Neural progenitor cell (in vitro differentiated cells): ENCODE data around the gene BPIFA1. TPM values are rescaled to one million over a fixed set of nuclear protein-coding genes. Genes with fewer than 3 reads are reported as not detected.

Experiments used
- DNase-seq: peaks from one replicate; pipeline ENCODE4 v3.0.0-alpha.2; 2016; ENCODE audit warnings: low spot score
- H2AFZ ChIP-seq: fragments of 200-600 bp; sonication (generic); replicated peaks from 2 replicates; pipeline ENCODE4 v1.6.1; 2016; ENCODE audit warnings: antibody characterized with exemption
- H3F3A ChIP-seq: fragments of 200-600 bp; sonication (generic); 2 replicates; pipeline ENCODE4 v1.6.1; 2016; ENCODE audit warnings: antibody characterized with exemption, low read depth
- H3K27ac ChIP-seq: fragments of 200-600 bp; sonication (generic); 2 replicates; pipeline ENCODE4 v1.5.1; 2016; ENCODE audit warnings: mild to moderate bottlenecking
- H3K27me3 ChIP-seq: fragments of 200-600 bp; sonication (generic); 2 replicates; pipeline ENCODE4 v1.6.1; 2016; ENCODE audit warnings: mild to moderate bottlenecking, moderate library complexity
- H3K36me3 ChIP-seq: fragments of 200-600 bp; sonication (generic); 2 replicates; pipeline ENCODE4 v1.5.1; 2016
- H3K4me1 ChIP-seq: fragments of 200-600 bp; sonication (generic); 2 replicates; pipeline ENCODE4 v1.6.1; 2016; ENCODE audit warnings: mixed run types
- H3K4me2 ChIP-seq: fragments of 200-600 bp; sonication (generic); 2 replicates; pipeline ENCODE4 v1.6.1; 2016
- H3K4me3 ChIP-seq: fragments of 200-600 bp; sonication (generic); 2 replicates; pipeline ENCODE4 v1.5.1; 2016
- H3K79me2 ChIP-seq: fragments of 200-600 bp; sonication (generic); 2 replicates; pipeline ENCODE4 v1.6.1; 2016; ENCODE audit warnings: low read depth
- H3K9ac ChIP-seq: fragments of 200-600 bp; sonication (generic); 2 replicates; pipeline ENCODE4 v1.6.1; 2016
- H3K9me3 ChIP-seq: fragments of 200-600 bp; sonication (generic); 2 replicates; pipeline ENCODE4 v1.5.1; 2016; ENCODE audit warnings: low read depth
- H4K20me1 ChIP-seq: fragments of 200-600 bp; sonication (generic); 2 replicates; pipeline ENCODE4 v1.6.1; 2016; ENCODE audit warnings: low read depth
- H3K27ac Mint-ChIP-seq: 3 replicates; pipeline ENCODE4 v1.8.0; 2021; ENCODE audit warnings: mixed read lengths
- H3K27me3 Mint-ChIP-seq: 2 replicates; pipeline ENCODE4 v1.8.0; 2022; ENCODE audit warnings: low read depth, mild to moderate bottlenecking, inconsistent platforms, moderate library complexity, mixed read lengths; ENCODE audit not compliant: insufficient read depth
- H3K36me3 Mint-ChIP-seq: 3 replicates; pipeline ENCODE4 v1.8.0; 2021; ENCODE audit warnings: mixed read lengths
- H3K4me1 Mint-ChIP-seq: 3 replicates; pipeline ENCODE4 v1.8.0; 2021; ENCODE audit warnings: mixed read lengths
- H3K4me3 Mint-ChIP-seq: 3 replicates; pipeline ENCODE4 v1.8.0; 2021; ENCODE audit warnings: mild to moderate bottlenecking, moderate library complexity, mixed read lengths
- H3K9me3 Mint-ChIP-seq: 3 replicates; pipeline ENCODE4 v1.8.0; 2020; ENCODE audit warnings: mixed read lengths
- EZH2 ChIP-seq: fragments of 200-600 bp; sonication (generic); IDR thresholded peaks from 2 replicates; pipeline ENCODE4 v1.6.1; 2017; ENCODE audit warnings: antibody characterized with exemption, mild to moderate bottlenecking, moderate library complexity
- EZH2phosphoT487 ChIP-seq: fragments of 200-600 bp; sonication (generic); IDR thresholded peaks from 2 replicates; pipeline ENCODE4 v1.6.1; 2017; ENCODE audit warnings: antibody characterized with exemption
- total RNA-seq: library from RNA; depleted of rRNA; stranded (reverse); fragments of >200 nt; gene quantifications from 2 replicates; pipeline ENCODE4 v1.2.3, GENCODE V29; 2015; ENCODE audit warnings: low replicate concordance
- TF ChIP-seq, protein P1 (sequence below): fragments of 200-600 bp; sonication (generic); IDR thresholded peaks from 2 replicates; pipeline ENCODE4 v1.5.1; 2017; ENCODE audit warnings: antibody characterized with exemption, mild to moderate bottlenecking

BPIFA1 gene
- total RNA-seq, 1 donor from 2014 or later: not detected

DNA sequence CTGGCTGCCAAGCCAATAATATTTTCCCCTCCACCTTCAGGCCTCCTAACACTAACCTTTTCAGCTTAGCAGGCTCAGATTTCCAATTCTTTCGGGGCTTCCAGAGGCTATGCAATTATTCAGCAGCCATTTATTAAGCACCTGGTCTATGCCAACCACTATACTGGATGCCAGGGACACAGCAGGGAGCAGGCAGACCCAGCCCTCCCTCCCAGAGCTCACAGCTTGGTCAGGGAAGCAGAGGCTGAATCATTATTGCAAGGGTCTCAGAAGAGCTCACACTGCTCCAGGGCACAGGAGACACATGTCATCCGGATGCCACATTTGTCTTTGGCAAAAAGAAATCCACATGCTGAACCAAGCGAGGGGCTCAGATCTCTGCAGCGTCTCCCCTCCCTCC, 48.5 kb downstream of the BPIFA1 start:
- H3K9me3 Mint-ChIP-seq: no peaks in the 10 kb centered on the region
- Histone ChIP-seq H3K4me1 (no peaks in the 10 kb centered on the region), H4K20me1 (no peaks in the 10 kb centered on the region), H2AFZ (no peak overlapping the region), H3K4me3 (no peak overlapping the region), H3K27me3 (no peaks in the 10 kb centered on the region), H3K79me2 (no peaks in the 10 kb centered on the region), H3K27ac (no peak overlapping the region), H3K9ac (no peak overlapping the region), H3K9me3 (no peaks in the 10 kb centered on the region), H3K36me3 (no peaks in the 10 kb centered on the region), H3F3A (no peaks in the 10 kb centered on the region), H3K4me2 (no peak overlapping the region)
- no peak overlapping the region for H3K4me3 Mint-ChIP-seq
- DNase-seq: no peak
- peaks cover 16% of the 10 kb centered on the region for H3K27me3 Mint-ChIP-seq
- H3K36me3 Mint-ChIP-seq: no peaks in the 10 kb centered on the region
- TF ChIP-seq, protein P1, sequence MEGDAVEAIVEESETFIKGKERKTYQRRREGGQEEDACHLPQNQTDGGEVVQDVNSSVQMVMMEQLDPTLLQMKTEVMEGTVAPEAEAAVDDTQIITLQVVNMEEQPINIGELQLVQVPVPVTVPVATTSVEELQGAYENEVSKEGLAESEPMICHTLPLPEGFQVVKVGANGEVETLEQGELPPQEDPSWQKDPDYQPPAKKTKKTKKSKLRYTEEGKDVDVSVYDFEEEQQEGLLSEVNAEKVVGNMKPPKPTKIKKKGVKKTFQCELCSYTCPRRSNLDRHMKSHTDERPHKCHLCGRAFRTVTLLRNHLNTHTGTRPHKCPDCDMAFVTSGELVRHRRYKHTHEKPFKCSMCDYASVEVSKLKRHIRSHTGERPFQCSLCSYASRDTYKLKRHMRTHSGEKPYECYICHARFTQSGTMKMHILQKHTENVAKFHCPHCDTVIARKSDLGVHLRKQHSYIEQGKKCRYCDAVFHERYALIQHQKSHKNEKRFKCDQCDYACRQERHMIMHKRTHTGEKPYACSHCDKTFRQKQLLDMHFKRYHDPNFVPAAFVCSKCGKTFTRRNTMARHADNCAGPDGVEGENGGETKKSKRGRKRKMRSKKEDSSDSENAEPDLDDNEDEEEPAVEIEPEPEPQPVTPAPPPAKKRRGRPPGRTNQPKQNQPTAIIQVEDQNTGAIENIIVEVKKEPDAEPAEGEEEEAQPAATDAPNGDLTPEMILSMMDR: no peak
- no peak for TF ChIP-seq EZH2
- peaks cover 5% of the 10 kb centered on the region for H3K4me1 Mint-ChIP-seq
- H3K27ac Mint-ChIP-seq: no peak overlapping the region

DNA sequence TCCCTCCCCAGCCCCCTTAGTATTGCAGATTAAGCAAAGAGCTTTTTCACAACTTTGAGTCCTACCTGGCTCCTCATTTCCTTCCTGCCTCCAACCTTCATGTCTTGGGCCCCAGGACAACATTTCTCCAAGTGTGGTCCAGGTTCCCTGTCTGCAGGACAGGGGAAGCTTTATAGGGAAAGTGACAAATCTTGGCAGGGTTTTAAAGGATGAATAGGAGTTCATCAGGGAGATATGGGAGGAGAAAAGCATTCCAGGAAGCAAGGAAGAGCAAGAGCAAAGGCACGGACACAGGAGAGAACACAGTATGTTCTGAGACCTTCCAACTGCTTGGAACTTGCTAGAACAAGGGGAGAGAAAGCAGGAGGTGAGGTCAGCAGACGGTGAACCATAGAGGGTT, 49.1 kb downstream of the BPIFA1 start:
- no peak for TF ChIP-seq EZH2
- TF ChIP-seq EZH2phosphoT487: no peak
- TF ChIP-seq, protein P1: no peak
- no peak for DNase-seq
- no peak overlapping the region for H3K4me2 ChIP-seq

DNA sequence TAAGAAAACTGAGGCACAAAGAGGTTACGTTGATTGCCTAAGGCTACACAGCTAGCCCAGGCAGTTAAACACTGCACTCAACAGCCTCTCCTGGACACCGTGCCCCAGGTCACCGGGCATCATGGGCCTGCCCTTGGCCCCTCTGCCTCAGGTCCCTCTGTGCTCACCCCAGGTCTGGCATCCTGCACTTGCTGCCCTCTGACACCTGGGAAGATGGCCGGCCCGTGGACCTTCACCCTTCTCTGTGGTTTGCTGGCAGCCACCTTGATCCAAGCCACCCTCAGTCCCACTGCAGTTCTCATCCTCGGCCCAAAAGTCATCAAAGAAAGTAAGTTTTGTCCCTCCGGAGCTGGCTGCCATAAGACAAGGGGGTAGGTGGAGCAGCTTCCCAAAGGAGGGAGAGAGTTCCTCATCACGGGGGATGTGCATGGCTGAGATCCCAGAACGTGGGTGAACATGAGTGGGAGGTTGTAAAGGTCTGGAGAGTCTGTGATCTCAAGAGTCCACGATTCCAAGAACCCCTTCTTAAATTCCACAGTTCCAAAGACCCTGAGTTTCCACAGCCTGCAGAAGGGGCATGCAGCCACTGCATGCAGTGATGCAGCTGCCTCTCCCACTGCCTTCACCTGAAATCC, 50.2 kb downstream of the BPIFA1 start:
- Histone ChIP-seq H4K20me1 (no peaks in the 10 kb centered on the region), H3K4me3 (no peak overlapping the region), H3K79me2 (no peaks in the 10 kb centered on the region), H3K27ac (no peak overlapping the region), H3K9ac (no peak overlapping the region), H3K4me2 (no peak overlapping the region), H3K36me3 (no peaks in the 10 kb centered on the region), H3F3A (no peaks in the 10 kb centered on the region), H3K27me3 (no peaks in the 10 kb centered on the region), H3K4me1 (no peaks in the 10 kb centered on the region), H3K9me3 (no peaks in the 10 kb centered on the region), H2AFZ (no peak overlapping the region)
- peaks cover 10% of the 10 kb centered on the region for H3K27me3 Mint-ChIP-seq
- H3K4me3 Mint-ChIP-seq: no peak overlapping the region
- no peaks in the 10 kb centered on the region for H3K36me3 Mint-ChIP-seq
- no peak for TF ChIP-seq EZH2phosphoT487
- TF ChIP-seq, protein P1: no peak
- TF ChIP-seq EZH2: no peak
- no peak for DNase-seq
- H3K4me1 Mint-ChIP-seq: peaks cover 5% of the 10 kb centered on the region
- H3K9me3 Mint-ChIP-seq: no peaks in the 10 kb centered on the region
- no peak overlapping the region for H3K27ac Mint-ChIP-seq

More for the DNA sequence above, 49.1 kb downstream of the BPIFA1 start:
- Mint-ChIP-seq H3K27me3 (peaks cover 14% of the 10 kb centered on the region), H3K36me3 (no peaks in the 10 kb centered on the region), H3K9me3 (no peaks in the 10 kb centered on the region), H3K4me3 (no peak overlapping the region), H3K4me1 (peaks cover 5% of the 10 kb centered on the region), H3K27ac (peak overlapping the region; percentile 26)
- H3K79me2 ChIP-seq: no peaks in the 10 kb centered on the region
- no peaks in the 10 kb centered on the region for H3K9me3 ChIP-seq
- H3F3A ChIP-seq: no peaks in the 10 kb centered on the region
- no peak overlapping the region for H3K9ac ChIP-seq
- H2AFZ ChIP-seq: no peak overlapping the region
- H3K27ac ChIP-seq: no peak overlapping the region
- no peaks in the 10 kb centered on the region for H3K36me3 ChIP-seq
- H3K4me1 ChIP-seq: no peaks in the 10 kb centered on the region
- H3K4me3 ChIP-seq: no peak overlapping the region
- no peaks in the 10 kb centered on the region for H3K27me3 ChIP-seq
- H4K20me1 ChIP-seq: no peaks in the 10 kb centered on the region
